ENCODE data around the gene MAB21L3. TPM values are rescaled to one million over a fixed set of nuclear protein-coding genes. Genes with fewer than 3 reads are reported as not detected.
A peak's percentile ranks its signal among the peaks of the same experiment; 100 is the strongest.

MAB21L3 gene
- polyA plus RNA-seq, 3 donors, result 0.69 to 1.9 (median 0.82) TPM

DNA sequence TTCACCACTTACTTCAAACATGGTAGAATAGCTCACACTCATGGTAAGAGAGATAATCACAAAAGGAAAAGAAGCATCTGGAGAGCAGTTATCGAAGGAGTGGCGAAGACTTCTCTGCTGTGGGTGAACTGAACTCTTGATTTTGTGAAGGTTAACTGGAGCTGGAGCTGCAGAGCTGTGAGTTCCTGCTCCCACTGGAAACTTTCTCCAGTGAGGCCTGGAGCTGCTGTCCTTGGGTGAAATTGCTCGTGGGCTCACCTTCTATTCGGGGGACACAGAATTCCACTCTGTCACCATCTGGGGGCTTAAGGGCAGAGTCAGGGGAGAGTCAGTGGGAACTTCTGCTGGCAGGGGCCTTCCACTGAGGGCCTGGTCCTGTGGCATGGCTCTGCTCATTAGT lies 45.9 kb downstream of the MAB21L3 start:
- no peak for DNase-seq (ENCODE audit: extremely low read depth in 1 of 11, low read depth in 9 of 11, low spot score in 4 of 11)

DNA sequence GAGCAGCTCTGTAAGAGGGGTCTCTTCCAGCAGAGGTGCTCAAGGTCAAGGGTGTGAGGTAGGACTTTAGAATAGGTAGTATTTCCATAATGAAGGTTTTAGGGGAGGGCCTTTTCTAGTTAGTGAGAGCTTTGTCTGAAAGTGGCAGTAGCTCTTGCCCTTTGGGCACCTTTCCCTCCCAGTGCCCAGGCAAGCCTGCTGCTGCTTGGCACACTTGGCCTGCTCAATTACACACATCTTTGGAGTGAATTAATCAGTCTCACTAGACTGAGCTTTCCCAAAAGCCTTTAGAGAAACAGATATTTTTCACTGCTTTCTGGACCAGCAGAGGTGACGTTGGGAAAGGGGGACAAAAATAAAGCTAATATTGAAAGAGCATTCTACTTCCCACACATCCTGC lies 48.0 kb downstream of the MAB21L3 start:
- no peak for DNase-seq (ENCODE audit: extremely low read depth in 1 of 11, low read depth in 9 of 11, low spot score in 4 of 11)

DNA sequence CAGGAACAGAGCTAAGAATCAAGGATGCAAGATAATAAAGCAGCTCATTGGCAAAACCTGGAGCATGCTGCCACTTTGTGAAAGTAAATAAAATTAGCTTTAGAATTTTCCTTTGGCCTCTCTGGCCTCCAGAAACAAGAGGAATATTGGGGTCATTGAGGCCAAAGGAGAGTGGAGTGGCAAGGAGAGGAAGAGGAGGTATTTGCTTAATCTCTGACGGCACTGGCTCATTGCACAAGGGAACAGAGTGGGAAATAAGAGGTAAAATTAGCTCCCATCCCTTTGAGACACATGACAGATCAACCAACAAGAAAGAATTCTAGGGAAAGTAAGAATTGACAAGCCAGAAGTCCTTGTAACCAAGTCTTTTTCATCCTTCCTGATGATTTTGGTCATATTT lies 48.4 kb downstream of the MAB21L3 start:
- DNase-seq (ENCODE audit: extremely low read depth in 1 of 11, low read depth in 9 of 11, low spot score in 4 of 11), result no peak

DNA sequence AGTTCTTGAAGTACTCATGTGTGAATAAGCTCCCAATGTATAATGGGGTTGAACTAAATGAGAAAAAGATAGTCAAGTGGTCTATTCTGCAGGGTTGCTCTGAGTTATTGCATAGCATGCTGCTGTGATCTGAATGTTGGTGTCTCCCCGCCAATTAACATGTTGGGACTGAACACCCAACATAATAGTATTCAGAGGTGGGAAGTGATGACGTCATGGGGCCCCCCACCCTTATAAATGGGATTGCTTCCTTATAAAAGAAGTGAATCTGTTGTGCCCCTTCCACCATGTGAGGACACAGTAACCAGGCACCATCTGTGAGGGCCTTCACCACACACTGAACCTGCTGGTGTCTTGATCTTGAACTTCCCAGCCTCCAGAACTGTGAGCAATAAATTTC lies 50.2 kb downstream of the MAB21L3 start:
- DNase-seq (ENCODE audit: extremely low read depth in 1 of 11, low read depth in 9 of 11, low spot score in 4 of 11), result no peak

DNA sequence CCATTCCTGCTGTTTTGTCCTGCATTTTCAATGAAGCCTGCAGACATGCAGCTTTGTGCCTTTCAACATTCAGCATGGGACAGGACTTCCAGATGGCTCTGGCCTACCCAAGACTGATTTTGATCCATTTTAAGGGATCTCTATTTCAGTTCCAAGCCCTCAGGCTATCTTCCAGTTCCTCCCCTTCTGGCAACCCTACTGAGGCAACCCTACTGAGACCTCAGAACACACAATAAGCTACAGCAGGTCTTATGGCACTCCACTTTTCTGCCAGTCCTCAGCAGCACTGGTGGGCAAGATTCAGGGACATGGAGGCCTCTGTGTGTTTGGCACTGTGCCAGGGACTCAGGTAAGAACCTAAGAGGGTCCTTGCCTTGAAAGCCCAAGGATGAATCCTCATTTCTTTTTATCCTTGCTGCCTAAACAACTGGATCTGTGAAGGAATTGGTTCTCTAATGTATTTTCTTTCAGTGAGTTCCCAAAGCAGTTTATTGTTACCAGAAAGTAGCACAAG lies 50.7 kb downstream of the MAB21L3 start:
- DNase-seq (ENCODE audit: extremely low read depth in 1 of 11, low read depth in 9 of 11, low spot score in 4 of 11), result no peak

DNA sequence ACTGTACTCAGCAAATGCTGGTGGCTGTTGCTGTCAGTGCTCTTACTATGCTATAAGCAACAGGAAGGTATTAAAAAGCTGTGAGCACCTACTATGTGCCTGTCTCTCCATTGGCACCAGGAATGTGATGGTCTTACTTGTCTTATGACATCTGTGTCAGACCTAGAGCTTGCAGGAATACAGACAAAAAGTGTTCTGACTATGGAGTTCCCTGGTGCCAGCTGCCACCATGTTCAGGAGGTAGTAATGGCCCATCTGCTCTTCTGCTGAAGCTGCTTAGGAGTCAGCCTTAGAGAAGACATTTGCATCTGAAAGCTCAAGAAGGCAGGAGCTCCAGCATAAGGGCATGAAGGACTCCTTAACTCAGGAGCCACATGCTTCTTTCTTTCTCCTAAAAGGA lies 52.3 kb downstream of the MAB21L3 start:
- no peak for DNase-seq (ENCODE audit: extremely low read depth in 1 of 11, low read depth in 9 of 11, low spot score in 4 of 11)

DNA sequence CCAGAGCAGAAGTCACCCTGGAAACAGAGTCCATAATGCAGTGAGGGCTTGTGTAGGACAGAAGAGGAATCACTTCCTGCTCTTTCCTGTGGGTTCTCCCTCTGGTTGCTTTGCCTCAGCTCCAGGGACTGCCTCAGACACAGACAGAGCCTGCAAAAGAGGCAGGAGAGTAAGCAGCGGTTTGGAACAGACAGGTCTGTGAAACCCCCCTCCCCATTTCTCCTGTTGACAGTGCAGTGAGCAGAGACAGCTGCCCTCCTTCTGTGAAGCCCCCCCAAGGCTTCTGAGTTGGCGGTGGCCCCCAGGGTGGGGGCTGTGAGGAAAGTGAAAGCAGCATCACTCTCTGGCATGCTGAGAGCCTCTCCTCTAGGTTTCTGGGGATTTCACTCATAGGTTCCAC lies 53.0 kb downstream of the MAB21L3 start:
- no peak for DNase-seq (ENCODE audit: extremely low read depth in 1 of 11, low read depth in 9 of 11, low spot score in 4 of 11)

DNA sequence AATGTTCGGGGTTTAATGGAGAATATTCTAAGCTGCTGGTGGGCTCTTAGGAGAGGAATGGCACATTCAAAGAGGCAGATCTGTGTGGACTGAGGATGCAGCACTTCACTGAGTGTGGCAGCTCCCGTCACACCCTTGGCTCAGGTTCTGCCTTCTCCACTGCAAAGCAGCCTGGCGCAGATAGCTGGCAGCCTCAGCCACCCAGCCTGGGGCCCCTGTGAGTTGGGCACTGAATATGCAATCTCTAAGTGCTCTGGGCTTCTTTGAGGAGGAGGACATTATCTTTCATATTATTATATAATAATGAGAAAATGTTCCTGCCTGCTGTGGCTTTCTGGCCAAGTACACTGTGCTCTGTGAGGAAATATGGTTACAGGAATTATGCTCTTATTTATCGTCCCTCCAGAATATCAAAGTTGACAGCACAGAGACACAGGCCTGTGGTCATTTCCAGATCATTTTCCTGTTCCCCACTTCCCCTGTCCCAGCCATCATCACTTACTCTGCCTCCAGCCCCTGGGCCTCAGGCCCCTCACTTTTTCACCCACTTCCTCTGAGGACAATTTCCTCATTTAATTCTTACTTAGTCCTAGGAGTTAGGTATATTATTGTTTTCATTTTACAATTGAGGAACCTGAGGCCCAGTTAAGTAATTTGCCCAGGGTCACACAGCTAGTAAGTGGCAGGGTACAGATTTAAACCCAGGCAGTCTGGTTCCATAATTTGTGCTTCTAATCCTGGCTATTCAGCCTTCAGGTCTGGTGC lies 53.6 kb downstream of the MAB21L3 start:
- DNase-seq (ENCODE audit: extremely low read depth in 1 of 11, low read depth in 9 of 11, low spot score in 4 of 11), result no peak

DNA sequence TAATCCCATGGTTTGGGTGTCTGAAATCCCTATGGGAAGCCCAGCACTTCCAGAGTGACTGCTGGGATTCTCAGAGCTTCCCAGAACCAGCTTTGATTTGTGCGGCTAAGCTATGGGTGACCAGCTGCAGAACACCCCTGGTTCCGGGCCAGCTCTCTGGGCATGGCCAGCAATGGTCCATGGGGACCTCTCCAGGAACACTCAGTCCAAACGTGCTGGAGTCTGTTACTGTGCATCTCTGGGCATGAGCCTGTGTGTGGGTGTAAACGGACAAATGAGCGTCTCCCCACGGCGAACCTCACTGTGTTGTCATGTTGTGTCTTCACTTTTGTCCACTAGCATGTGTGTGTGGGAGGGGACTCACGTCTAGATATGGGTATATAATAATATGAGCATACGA lies 54.4 kb downstream of the MAB21L3 start:
- no peak for DNase-seq (ENCODE audit: extremely low read depth in 1 of 11, low read depth in 9 of 11, low spot score in 4 of 11)

DNA sequence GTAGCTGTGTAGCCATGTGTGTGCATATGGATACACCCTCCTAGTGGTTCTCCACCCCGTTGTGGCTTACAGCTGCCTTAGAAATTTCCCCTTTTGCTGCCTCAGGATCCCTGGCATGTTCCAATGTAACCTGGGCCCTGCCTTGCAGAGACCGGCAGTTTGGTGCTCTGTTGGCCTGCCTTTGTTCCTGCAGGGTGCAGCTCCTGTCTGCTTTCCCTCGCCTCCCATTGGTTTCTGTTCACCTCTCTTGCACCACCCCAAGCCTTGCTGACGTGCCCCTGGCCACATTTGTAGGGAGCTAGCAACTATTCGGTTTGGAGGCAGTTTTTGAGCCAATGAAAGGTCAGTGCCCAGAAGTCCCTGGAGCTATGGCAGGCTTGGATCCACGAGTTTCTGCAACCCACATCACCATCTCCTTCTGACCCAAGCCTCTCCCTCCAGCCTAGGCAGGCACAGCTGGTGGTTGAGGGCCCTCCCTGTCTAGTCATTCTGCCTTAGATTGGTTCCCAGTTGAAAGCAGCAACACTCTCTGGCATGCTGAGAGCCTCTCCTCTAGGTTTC lies 54.9 kb downstream of the MAB21L3 start:
- DNase-seq (ENCODE audit: extremely low read depth in 1 of 11, low read depth in 9 of 11, low spot score in 4 of 11), result no peak

DNA sequence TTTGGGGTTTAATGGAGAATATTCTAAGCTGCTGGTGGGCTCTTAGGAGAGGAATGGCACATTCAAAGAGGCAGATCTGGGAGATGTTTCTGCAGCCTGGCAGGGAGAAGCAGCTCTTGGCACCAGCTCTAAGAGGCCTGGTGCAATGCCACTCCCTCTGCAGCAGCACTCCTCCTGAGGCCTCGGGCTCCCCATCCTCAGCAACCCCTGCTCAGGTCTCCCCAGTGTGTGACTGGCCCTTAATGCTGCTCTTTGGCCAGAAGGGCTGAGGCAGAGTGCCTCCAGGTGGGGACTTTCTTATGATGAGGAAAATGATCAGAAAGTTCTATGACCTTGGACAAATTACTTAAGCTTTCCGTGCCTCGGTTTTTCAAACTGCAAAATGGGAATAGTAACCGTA lies 55.5 kb downstream of the MAB21L3 start:
- DNase-seq (ENCODE audit: extremely low read depth in 1 of 11, low read depth in 9 of 11, low spot score in 4 of 11), result no peak

DNA sequence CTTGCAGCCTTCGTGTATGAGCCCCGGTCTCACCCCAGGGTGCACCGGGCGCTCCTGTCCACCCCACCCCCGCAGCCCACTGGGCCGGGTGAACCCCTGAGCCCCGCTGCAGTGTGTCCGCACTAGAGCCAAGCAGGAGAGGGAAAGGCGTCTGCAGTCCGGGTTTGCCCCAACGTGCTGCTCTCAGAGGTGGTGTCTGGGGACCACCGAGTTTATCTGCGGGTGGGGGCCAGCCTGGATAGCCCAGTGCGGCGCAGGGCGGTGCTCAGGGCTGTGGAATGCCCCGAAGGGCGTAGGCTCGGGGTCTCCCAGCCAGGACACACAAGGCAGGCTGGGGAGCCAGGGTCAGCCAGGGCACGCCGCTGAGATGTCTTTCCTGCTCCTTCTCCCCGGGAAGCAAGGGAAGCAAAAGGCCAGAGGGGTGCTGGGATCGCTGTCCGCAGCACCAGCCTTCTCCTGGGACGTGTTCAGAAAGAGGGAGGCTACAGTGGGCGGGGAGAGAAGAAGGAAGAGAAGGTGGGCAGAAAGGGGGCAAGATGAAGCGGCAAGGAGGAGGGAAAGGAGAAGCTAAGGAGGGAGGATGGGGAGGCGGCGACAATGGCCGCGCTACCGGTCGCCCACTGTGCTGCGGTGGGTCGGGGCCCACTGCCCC lies 56.6 kb downstream of the MAB21L3 start:
- DNase-seq (ENCODE audit: extremely low read depth in 1 of 11, low read depth in 9 of 11, low spot score in 4 of 11), result peak in 1 of 11 donors; percentile 34

DNA sequence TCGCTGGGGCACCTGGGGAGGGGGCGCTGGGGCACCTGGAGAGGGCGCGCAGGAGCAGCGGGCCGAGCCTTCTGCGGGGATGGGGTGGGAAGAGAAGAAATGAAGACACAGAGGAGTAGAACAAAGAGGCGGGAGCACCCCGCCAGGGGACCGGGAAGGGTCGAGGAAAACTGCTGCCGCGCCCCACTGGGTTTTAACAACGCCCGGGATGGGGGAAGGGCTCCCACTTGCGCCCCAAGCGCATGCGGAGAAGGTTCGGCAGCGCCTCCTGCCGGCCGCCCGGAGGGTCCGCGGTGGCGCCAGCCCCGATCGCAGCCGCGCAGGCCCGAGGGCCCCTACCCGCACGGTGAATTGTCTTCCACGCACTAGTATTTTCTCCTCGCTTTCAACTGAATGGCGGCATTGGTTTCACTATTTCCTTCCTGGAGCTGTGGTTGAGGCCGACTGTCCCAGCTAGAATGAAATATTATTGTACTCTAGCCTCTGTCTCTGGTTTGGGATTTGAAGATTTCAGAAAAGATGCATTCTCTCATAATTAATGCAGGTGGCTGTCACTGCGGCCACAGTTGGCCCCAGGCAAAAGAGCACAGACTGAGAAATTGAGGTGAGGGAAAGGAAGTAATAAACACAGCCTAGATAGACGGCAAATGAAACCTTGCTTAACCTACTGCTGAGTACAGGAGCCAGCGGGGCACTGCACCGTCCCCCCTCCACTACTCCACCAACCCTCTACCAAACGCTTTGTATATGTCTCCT lies 57.3 kb downstream of the MAB21L3 start:
- DNase-seq (ENCODE audit: extremely low read depth in 1 of 11, low read depth in 9 of 11, low spot score in 4 of 11), result peak in 10 of 11 donors; percentile 61 to 83 (median 74)

DNA sequence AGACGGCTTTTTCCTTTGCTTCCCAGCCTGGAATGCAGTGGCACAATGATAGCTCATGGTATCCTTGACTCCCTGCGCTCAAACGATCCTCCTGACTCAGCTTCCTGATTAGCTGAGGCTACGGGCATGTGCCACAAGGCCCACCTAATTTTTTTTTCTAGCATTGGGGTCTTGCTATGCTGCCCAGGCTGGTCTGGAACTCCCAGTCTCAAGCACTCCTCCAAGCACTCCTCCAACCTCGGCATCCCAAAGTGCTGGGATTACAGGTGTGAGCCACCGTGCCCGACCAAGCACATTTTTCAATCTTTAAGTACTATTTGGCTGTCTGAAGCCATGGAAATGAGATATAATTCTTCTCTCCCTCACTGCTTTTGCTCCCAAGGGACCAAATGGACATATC lies 58.7 kb downstream of the MAB21L3 start:
- DNase-seq (ENCODE audit: extremely low read depth in 1 of 11, low read depth in 9 of 11, low spot score in 4 of 11), result no peak

DNA sequence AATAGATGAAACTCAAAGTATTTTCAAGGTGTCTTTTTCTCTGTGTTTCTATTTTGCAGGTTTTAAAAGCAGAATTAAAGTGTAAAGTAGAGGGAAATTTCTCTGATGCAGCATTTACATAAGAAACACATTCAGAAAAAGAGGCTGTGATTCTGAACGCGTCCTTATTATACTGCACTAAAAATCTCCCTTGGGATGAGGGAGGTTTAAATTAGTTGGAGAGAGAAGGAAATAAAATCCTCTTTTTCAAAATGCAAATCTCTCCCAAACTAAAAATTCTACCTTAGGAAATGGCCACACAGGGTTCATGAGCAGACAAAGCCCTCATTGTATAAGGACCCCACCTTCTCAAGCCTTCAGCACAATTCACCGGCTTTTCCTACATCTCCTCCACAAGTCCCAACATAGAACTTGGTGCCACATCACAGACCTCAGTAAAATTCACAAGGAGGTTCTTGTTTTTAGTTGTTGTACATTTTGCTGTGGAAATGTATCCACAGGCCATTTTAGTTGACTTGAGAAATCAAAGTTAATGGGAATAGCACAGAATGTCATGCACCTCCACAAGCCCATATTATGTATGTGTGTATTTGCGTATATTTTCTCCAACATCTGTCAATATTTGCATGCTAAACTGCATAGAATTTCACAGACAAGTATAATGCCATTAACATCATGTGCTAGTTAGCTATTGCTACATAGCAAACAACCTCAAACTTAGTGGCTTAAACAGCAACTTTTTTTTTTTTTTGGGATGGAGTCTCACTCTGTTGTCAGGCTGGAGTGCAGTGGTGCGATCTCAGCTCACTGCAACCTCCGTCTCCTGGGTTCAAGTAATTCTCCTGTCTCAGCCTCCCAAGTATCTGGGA lies 59.8 kb downstream of the MAB21L3 start:
- DNase-seq (ENCODE audit: extremely low read depth in 1 of 11, low read depth in 9 of 11, low spot score in 4 of 11), result no peak

DNA sequence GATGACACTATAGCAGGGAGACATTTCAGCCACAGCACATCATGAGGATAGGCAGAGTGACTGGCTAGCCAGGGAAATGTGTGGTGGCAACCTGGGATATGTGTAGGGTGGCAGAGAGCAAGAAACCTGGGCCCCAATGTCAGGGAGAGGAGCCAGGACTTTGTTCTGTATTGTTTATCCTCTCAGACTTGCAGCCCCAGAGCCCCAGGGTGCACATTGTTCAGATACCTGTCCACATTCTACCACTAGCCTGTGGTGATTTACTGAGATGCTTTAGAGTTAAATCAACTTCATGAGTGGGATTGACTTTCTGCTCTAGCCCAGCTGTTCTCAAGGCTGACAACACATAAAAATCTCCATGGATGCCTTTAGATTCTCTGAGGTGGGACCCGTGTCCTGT lies 61.5 kb downstream of the MAB21L3 start:
- DNase-seq (ENCODE audit: extremely low read depth in 1 of 11, low read depth in 9 of 11, low spot score in 4 of 11), result no peak

DNA sequence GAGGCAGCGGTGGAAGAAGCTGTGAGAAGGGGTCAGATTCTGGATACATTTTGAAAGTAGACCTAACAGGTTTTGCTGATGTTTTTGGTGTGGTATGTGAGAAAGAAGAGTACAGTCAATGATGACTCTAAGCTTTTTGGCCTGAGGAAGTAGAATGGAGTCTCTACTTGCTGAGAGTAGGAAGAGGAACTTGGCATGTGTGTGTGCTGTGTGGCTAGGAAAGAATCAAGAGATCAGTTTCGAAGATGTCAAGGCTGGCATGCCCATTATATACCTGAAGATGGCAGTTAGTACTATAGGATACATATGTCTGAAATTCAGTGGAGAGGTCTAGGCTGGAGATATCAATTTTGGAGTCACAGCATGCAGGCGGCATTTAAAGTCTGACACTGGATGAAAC lies 64.4 kb downstream of the MAB21L3 start:
- no peak for DNase-seq (ENCODE audit: extremely low read depth in 1 of 11, low read depth in 9 of 11, low spot score in 4 of 11)

DNA sequence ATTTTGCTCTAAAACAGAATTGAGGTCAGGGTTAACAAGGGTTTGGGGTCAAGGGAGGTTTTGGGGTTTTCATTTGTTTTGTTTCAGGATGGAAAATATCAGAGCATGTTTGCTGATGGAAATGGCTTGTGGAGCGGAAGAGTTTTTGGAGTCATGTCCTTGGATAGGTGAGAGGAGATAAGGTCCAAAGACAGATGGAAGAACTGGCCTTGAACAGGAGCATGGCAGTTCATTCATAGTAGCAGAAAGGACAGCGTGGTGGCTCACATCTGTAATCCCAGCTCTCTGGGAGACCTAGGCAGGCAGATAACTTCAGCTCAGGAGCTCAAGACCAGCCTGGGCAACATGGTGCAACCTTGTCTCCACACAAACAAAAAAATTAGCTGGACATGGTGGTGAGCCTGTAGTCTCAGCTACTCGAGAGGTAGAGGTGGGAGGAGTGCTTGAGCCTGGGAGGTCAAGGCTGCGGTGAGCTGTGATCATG lies 65.1 kb downstream of the MAB21L3 start:
- no peak for DNase-seq (ENCODE audit: extremely low read depth in 1 of 11, low read depth in 9 of 11, low spot score in 4 of 11)

DNA sequence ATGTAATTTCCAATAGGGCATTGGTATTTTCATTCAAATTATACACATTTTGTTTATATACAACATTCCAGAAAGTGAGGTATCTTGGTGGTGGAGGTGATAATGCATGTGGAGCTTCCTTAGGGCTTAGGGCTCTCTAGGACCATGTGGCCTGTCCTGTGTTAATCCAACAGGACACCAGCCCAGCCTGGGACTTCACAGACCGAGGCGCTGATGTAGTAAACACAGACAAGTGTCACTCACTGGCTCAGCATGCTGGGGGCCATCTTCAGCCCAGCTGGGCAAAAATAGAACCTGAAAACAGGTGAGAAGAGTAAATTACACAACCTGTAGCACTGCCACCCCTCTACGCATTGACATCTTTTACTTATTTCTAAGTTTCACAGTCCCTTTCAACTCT lies 66.7 kb downstream of the MAB21L3 start:
- no peak for DNase-seq (ENCODE audit: extremely low read depth in 1 of 11, low read depth in 9 of 11, low spot score in 4 of 11)
